ENCODE data around the gene RNU2-1. TPM values are rescaled to one million over a fixed set of nuclear protein-coding genes. Genes with fewer than 3 reads are reported as not detected.

Gene RNU2-1
- total and polyA plus RNA-seq, 4 experiments from 2014 or later: 2,221 to 3,168 TPM; not detected in 2

- H3K27me3 ChIP-seq (ENCODE audit: insufficient read depth, low read length): no peaks in the 10 kb centered on the region
- Mint-ChIP-seq H3K27ac (peak overlapping the region in 1 of 7 donors; percentile 75), H3K36me3 (peaks cover 7 to 42% of the 10 kb centered on the region in 2 donors), H3K27me3 (no peaks in the 10 kb centered on the region), H3K9me3 (no peaks in the 10 kb centered on the region), H3K4me1 (peaks cover 17 to 42% (median 29%) of the 10 kb centered on the region in 4 donors), H3K4me3 (no peak overlapping the region)
- no peak overlapping the region for H3K27ac ChIP-seq (ENCODE audit: low read depth, low read length)
- ChIA-PET POLR2A (ENCODE audit: partially characterized antibody) (interaction anchor here (1.0 kb wide), 1 partner anchor 173 kb away, joined by 4 read pairs; no protein-coding TSS in a partner anchor), CTCF (ENCODE audit: partially characterized antibody) (no interaction called here)
- intact Hi-C loops (cut with micrococcal nuclease): no loop called here
- DNase-seq: no peak
- peaks cover 4% of the 10 kb centered on the region for H3K36me3 ChIP-seq (ENCODE audit: insufficient read depth, low read length)
- no peaks in the 10 kb centered on the region for H3K9me3 ChIP-seq (ENCODE audit: control insufficient read depth in 1 of 2, low read length in 2 of 2)
- H3K4me3 ChIP-seq (ENCODE audit: low read length in 2 of 2): no peak overlapping the region
- peaks cover 18% of the 10 kb centered on the region for H3K4me1 ChIP-seq (ENCODE audit: insufficient read depth, low read length)
These were observed 18.4 kb downstream of the RNU2-1 start for GRCh38 chr17:43215341-43215740.

DNA sequence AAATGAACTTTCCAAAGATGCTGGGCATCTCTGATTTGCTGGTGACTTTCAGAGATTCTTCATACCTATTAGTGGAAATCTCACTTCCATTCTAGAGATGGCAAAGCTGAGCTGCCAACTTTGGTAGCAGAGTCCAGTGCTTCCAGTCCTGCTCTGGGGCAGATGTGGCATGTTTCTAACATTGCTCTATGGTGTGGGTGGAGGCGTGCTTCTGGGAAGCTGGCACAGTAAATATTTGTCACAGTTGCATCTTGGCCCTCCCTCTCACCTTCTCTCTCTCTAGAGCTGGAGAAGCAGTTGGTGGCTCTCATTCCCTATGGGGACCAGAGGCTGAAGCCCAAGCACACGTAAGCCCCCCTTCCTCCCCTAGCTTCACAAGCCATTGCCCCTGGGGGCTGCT, 20.2 kb downstream of the RNU2-1 start:
- H3K4me1 ChIP-seq (ENCODE audit: insufficient read depth, low read length): peaks cover 22% of the 10 kb centered on the region
- Mint-ChIP-seq H3K4me1 (peaks cover 19 to 41% (median 31%) of the 10 kb centered on the region in 4 donors), H3K27me3 (no peaks in the 10 kb centered on the region), H3K9me3 (no peaks in the 10 kb centered on the region), H3K27ac (peak overlapping the region in 5 of 7 donors; percentile 64 to 98 (median 84)), H3K36me3 (peaks cover 12 to 48% of the 10 kb centered on the region in 2 donors), H3K4me3 (peak overlapping the region; percentile 25 to 99 (median 48))
- ChIA-PET CTCF (ENCODE audit: partially characterized antibody) (interaction anchor here (0.7 to 2.7 kb wide), 2 partner anchors 102 to 120 kb away, joined by 3 to 13 read pairs; no protein-coding TSS in a partner anchor), POLR2A (ENCODE audit: partially characterized antibody) (interaction anchor here (1.2 to 8.1 kb wide), 5 partner anchors 13 to 215 kb away, joined by 4 to 128 read pairs (median 23); partner anchors contain the start of genes NBR1 and RPL27)
- no peaks in the 10 kb centered on the region for H3K9me3 ChIP-seq (ENCODE audit: control insufficient read depth in 1 of 2, low read length in 2 of 2)
- no peaks in the 10 kb centered on the region for H3K27me3 ChIP-seq (ENCODE audit: insufficient read depth, low read length)
- no peak overlapping the region for H3K4me3 ChIP-seq (ENCODE audit: low read length in 2 of 2)
- no peak for DNase-seq
- no peak overlapping the region for H3K27ac ChIP-seq (ENCODE audit: low read depth, low read length)
- intact Hi-C loops (cut with micrococcal nuclease): loop anchor here (5.0 kb wide), 1 partner anchor 86 kb away; the partner anchor contains the start of gene BRCA1
- peaks cover 9% of the 10 kb centered on the region for H3K36me3 ChIP-seq (ENCODE audit: insufficient read depth, low read length)

GRCh38 chr17:43212641-43213490, 20.9 kb downstream of the RNU2-1 start:
- peak overlapping the region; percentile 87 for H3K27ac ChIP-seq (ENCODE audit: low read depth, low read length)
- no peaks in the 10 kb centered on the region for H3K27me3 Mint-ChIP-seq
- intact Hi-C loops (cut with micrococcal nuclease): loop anchor here (1.0 to 5.0 kb wide), 2 partner anchors 86 to 207 kb away; partner anchors contain the start of genes BRCA1 and IFI35
- peak overlapping the region; percentile 92 to 100 (median 99) for H3K4me3 Mint-ChIP-seq
- peaks cover 9% of the 10 kb centered on the region for H3K36me3 ChIP-seq (ENCODE audit: insufficient read depth, low read length)
- POLR2A ChIA-PET (ENCODE audit: partially characterized antibody): interaction anchor here (1.2 to 8.1 kb wide), 11 partner anchors 9 to 215 kb away, joined by 4 to 128 read pairs (median 16); partner anchors contain the start of genes NBR1, RPL27 and VAT1
- no peaks in the 10 kb centered on the region for H3K9me3 Mint-ChIP-seq
- peaks cover 19 to 42% (median 34%) of the 10 kb centered on the region in 4 donors for H3K4me1 Mint-ChIP-seq
- peaks cover 22% of the 10 kb centered on the region for H3K4me1 ChIP-seq (ENCODE audit: insufficient read depth, low read length)
- H3K27me3 ChIP-seq (ENCODE audit: insufficient read depth, low read length): no peaks in the 10 kb centered on the region
- H3K36me3 Mint-ChIP-seq: peaks cover 19 to 54% of the 10 kb centered on the region in 2 donors
- no peaks in the 10 kb centered on the region for H3K9me3 ChIP-seq (ENCODE audit: control insufficient read depth in 1 of 2, low read length in 2 of 2)
- DNase-seq: peak in 1 of 5 donors; percentile 20
- peak overlapping the region; percentile 84 to 99 (median 98) for H3K27ac Mint-ChIP-seq
- H3K4me3 ChIP-seq (ENCODE audit: low read length in 2 of 2): peak overlapping the region; percentile 39 to 86
- CTCF ChIA-PET (ENCODE audit: partially characterized antibody): interaction anchor here (0.7 to 2.7 kb wide), 6 partner anchors 102 to 271 kb away, joined by 3 to 13 read pairs (median 4); partner anchors contain the start of genes DHX8 and IFI35

DNA sequence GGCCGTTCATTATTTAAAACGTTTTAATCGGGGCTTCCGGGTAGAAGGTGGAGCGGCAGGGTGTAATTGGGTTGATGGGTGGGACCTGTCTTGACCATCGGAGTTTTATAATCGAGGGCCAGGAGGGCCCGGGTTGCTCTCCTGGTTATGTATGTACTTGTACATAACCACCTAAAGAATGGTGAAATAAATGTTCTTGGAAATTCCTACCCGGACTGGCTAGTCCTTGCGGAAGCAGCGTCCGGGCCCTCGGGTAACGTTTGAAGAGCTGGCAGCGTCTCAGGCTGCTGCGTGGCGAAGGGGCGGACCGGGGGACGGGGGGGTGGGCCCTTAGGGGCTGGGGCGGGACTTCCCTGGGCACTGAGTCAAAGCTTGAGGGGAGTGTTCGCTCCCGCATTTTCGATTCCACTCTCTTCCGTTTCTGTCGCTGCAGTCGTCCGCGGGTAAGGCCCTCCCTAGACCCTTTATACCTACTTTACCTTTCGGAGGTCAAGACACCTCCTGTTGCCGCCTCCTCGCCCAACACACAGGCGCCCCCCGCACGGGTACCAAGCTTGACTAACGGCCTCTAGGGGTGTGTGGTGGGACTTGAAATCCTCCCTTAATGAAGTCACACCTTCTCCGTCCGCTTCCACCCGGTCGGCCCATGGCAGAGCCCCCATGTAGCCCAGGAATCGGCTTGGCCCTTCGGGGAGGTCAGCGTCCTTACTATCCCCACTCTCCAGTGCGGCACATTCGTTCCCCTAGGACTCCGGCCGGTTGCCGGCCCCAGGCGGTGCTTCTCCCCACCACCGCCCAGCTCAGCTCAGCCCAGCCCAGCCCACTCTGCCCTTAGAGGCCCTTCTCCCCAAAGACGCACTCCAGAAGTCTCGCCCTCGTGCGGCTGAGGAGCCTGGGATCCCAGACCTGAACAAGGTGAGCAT, 22.0 kb downstream of the RNU2-1 start, which contains the start of gene TMEM106A:
TSS of gene TMEM106A (plus strand) at position 396 of the 923 bp plus-strand sequence. CDS start 1,167 bp downstream, outside the sequence.
- Histone ChIP-seq H3K27ac (ENCODE audit: low read depth, low read length) (peak within 1 kb of the TSS; percentile 87), H3K27me3 (ENCODE audit: insufficient read depth, low read length) (no peaks in the 10 kb centered on the region), H3K4me3 (ENCODE audit: low read length in 2 of 2) (peak within 1 kb of the TSS; percentile 82 to 86), H3K4me1 (ENCODE audit: insufficient read depth, low read length) (peaks cover 22% of the 10 kb centered on the region), H3K9me3 (ENCODE audit: control insufficient read depth in 1 of 2, low read length in 2 of 2) (no peaks in the 10 kb centered on the region), H3K36me3 (ENCODE audit: insufficient read depth, low read length) (peaks cover 15% of the 10 kb centered on the region)
- intact Hi-C loops (cut with micrococcal nuclease): loop anchor here (1.0 to 5.0 kb wide), 3 partner anchors 40 to 205 kb away; partner anchors contain the start of genes BRCA1, IFI35 and NBR1
- Mint-ChIP-seq H3K27ac (peak within 1 kb of the TSS; percentile 84 to 99 (median 98)), H3K36me3 (peaks cover 20 to 57% of the 10 kb centered on the region in 2 donors), H3K4me1 (peaks cover 17 to 43% (median 28%) of the 10 kb centered on the region in 4 donors), H3K4me3 (peak within 1 kb of the TSS; percentile 92 to 100 (median 99)), H3K27me3 (no peaks in the 10 kb centered on the region), H3K9me3 (no peaks in the 10 kb centered on the region)
- peak; percentile 72 to 76 (median 74) for DNase-seq
- ChIA-PET POLR2A (ENCODE audit: partially characterized antibody) (interaction anchor here (0.6 to 8.1 kb wide), 20 partner anchors 10 to 378 kb away, joined by 3 to 128 read pairs (median 4); partner anchors contain the start of genes DHX8, NBR1, PSME3 and RND2), CTCF (ENCODE audit: partially characterized antibody) (interaction anchor here (1.0 to 2.7 kb wide), 9 partner anchors 9 to 272 kb away, joined by 3 to 13 read pairs (median 5); partner anchors contain the start of genes DHX8 and IFI35)

- no peaks in the 10 kb centered on the region for H3K9me3 Mint-ChIP-seq
- H3K9me3 ChIP-seq (ENCODE audit: control insufficient read depth in 1 of 2, low read length in 2 of 2): no peaks in the 10 kb centered on the region
- no peaks in the 10 kb centered on the region for H3K27me3 ChIP-seq (ENCODE audit: insufficient read depth, low read length)
- H3K36me3 Mint-ChIP-seq: peaks cover 19 to 54% of the 10 kb centered on the region in 2 donors
- H3K36me3 ChIP-seq (ENCODE audit: insufficient read depth, low read length): peaks cover 13% of the 10 kb centered on the region
- ChIA-PET CTCF (ENCODE audit: partially characterized antibody) (interaction anchor here (1.0 to 2.6 kb wide), 6 partner anchors 15 to 204 kb away, joined by 3 to 11 read pairs (median 4); partner anchors contain the start of gene IFI35), POLR2A (ENCODE audit: partially characterized antibody) (interaction anchor here (0.9 to 8.1 kb wide), 16 partner anchors 10 to 378 kb away, joined by 3 to 128 read pairs (median 6); partner anchors contain the start of genes NBR1, PSME3, RND2 and RPL27)
- H3K4me1 ChIP-seq (ENCODE audit: insufficient read depth, low read length): peaks cover 22% of the 10 kb centered on the region
- no peaks in the 10 kb centered on the region for H3K27me3 Mint-ChIP-seq
- peak overlapping the region; percentile 82 to 86 for H3K4me3 ChIP-seq (ENCODE audit: low read length in 2 of 2)
- H3K4me3 Mint-ChIP-seq: peak overlapping the region; percentile 92 to 100 (median 99)
- H3K4me1 Mint-ChIP-seq: peaks cover 17 to 43% (median 28%) of the 10 kb centered on the region in 4 donors
- H3K27ac Mint-ChIP-seq: peak overlapping the region; percentile 84 to 99 (median 98)
- DNase-seq: peak in 2 of 5 donors; percentile 4 to 5
- H3K27ac ChIP-seq (ENCODE audit: low read depth, low read length): peak overlapping the region; percentile 87
- intact Hi-C loops (cut with micrococcal nuclease): loop anchor here (1.0 to 5.0 kb wide), 2 partner anchors 40 to 84 kb away; partner anchors contain the start of genes BRCA1 and NBR1
These were observed 22.7 kb downstream of the RNU2-1 start for GRCh38 chr17:43211123-43211479.

GRCh38 chr17:43210576-43210975, 23.2 kb downstream of the RNU2-1 start:
- CTCF ChIA-PET (ENCODE audit: partially characterized antibody): interaction anchor here (1.6 to 2.6 kb wide), 3 partner anchors 99 to 122 kb away, joined by 3 to 11 read pairs (median 6); no protein-coding TSS in a partner anchor
- POLR2A ChIA-PET (ENCODE audit: partially characterized antibody): interaction anchor here (1.3 to 8.1 kb wide), 7 partner anchors 10 to 178 kb away, joined by 4 to 128 read pairs (median 23); partner anchors contain the start of gene NBR1

More at GRCh38 chr17:43210576-43210975, 23.2 kb downstream of the RNU2-1 start:
- intact Hi-C loops (cut with micrococcal nuclease): loop anchor here (5.0 kb wide), 1 partner anchor 83 kb away; the partner anchor contains the start of gene BRCA1
- Mint-ChIP-seq H3K4me1 (peaks cover 17 to 43% (median 25%) of the 10 kb centered on the region in 4 donors), H3K27me3 (no peaks in the 10 kb centered on the region), H3K27ac (peak overlapping the region; percentile 84 to 99 (median 98)), H3K36me3 (peaks cover 19 to 51% of the 10 kb centered on the region in 2 donors), H3K9me3 (no peaks in the 10 kb centered on the region), H3K4me3 (peak overlapping the region; percentile 92 to 100 (median 99))
- Histone ChIP-seq H3K27me3 (ENCODE audit: insufficient read depth, low read length) (no peaks in the 10 kb centered on the region), H3K27ac (ENCODE audit: low read depth, low read length) (peak overlapping the region; percentile 87), H3K9me3 (ENCODE audit: control insufficient read depth in 1 of 2, low read length in 2 of 2) (no peaks in the 10 kb centered on the region), H3K36me3 (ENCODE audit: insufficient read depth, low read length) (peaks cover 12% of the 10 kb centered on the region), H3K4me3 (ENCODE audit: low read length in 2 of 2) (no peak overlapping the region), H3K4me1 (ENCODE audit: insufficient read depth, low read length) (peaks cover 22% of the 10 kb centered on the region)
- no peak for DNase-seq
